ENCODE measurements around the gene ZNF771. TPM values are rescaled to one million over a fixed set of nuclear protein-coding genes. Genes with fewer than 3 reads are reported as not detected.
"Not testable (repeated sequence)": the region's sequence is repeated elsewhere in the genome, so short reads cannot be mapped to it uniquely, and the experiment has no call there.

Gene ZNF771
- polyA plus RNA-seq, 4 donors, result 2.5 to 5.3 (median 3.6) TPM

DNA sequence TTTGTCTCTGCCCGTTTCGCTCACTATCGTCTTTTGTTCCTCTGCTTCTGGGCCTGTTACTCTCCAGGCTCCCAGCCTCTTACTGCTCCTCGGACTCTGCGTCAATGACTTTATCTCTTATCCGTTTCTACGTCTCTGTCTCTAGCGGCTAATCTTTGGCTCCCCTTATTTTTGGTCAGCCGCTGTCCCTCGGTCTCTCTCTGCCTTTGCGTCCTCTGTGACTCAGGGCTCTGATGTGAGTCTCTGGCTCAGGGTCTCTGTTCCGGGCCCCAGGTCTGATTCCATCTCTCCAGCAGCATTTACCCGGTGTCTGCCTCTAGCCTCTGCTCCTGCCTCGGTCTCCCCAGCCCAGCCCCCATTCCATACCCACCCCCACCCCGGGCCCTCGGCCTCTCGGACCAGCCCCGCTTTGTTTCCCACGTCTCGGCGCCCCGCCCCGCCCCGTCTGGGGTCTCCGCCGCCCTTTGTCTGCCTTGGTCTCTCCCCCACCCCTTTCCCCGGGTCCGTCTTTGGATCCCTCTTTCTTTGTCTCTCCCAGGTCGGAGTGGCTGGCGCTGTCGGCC, 12.7 kb upstream of the ZNF771 start:
- no peaks in the 10 kb centered on the region for H3K9me3 ChIP-seq (ENCODE audit: control insufficient read depth in 2 of 2, insufficient read depth in 1 of 2, low read depth in 1 of 2, low read length in 1 of 2)
- H3K27ac ChIP-seq (ENCODE audit: low read depth in 1 of 3, low read length in 2 of 3), result peak overlapping the region; percentile 48 to 86 (median 81)
- WGBS, 3 donors, result 9 to 17% (median 10%) methylated on average over 30 to 31 of the region's 31 CpGs
- FAIRE-seq, result no peak
- H3K36me3 ChIP-seq (ENCODE audit: control insufficient read depth in 3 of 3, insufficient read depth in 2 of 3, low read depth in 1 of 3, low read length in 3 of 3), result peaks cover 0 to 22% (median 0%) of the 10 kb centered on the region in 3 donors
- no peaks in the 10 kb centered on the region for H3K27me3 ChIP-seq (ENCODE audit: control insufficient read depth in 3 of 3, insufficient read depth in 3 of 3, low read length in 3 of 3)
- peak in 1 of 2 donors; percentile 24 for DNase-seq
- H3K4me3 ChIP-seq (ENCODE audit: low read depth in 1 of 3, low read length in 3 of 3), result peak overlapping the region; percentile 73 to 81 (median 77)
- peaks cover 0 to 16% (median under 1%) of the 10 kb centered on the region in 3 donors for H3K4me1 ChIP-seq (ENCODE audit: control insufficient read depth in 3 of 3, insufficient read depth in 2 of 3, low read depth in 1 of 3, low read length in 2 of 3)

DNA sequence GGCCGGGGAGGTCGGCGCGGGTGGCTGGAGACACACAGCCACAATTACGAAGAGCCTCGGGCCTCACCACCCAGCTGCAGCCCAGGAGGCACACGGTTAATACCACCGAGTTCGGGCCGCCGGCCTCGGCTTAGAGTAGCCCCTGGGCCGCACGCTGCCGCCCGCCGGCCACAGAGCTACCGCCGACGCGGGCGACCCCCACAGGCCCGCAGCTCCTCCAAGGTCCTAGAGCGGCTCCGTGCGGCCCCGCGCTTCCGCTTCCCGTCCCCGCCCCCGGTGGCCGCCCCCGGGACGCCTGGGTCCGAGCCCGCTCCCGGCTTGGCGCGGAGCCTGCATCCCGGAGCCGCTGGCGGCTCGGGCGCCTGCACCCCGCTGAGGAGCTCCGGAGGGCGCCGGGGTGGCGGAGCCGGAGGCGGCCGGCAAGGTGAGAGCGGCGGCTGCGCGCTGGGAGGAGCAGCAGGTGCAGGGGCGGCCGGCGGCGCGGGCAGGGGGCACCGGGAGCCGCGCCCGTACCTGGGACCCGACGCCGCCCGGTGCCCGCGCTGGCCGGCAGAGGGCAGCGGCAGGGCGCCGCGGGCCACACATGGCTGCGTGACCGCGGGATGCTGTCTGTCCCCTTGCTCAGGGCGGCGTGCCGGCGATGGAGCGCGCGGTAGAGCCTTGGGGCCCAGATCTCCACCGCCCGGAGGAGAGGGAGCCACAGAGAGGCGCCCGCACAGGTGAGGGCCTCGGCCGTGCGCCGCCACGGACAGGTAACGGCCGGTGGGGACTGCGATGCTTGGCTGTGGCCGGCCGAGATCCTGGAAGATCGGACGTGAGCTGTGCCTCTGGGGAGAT, 12.0 kb upstream of the ZNF771 start, which contains the start of gene ZNF48:
ZNF48 (plus strand) TSS at position 266 of the 837 bp plus-strand sequence; CDS start at position 641, 375 bp downstream.
- Histone ChIP-seq H3K27ac (ENCODE audit: low read depth in 1 of 3, low read length in 2 of 3) (peak within 1 kb of the TSS; percentile 48 to 86 (median 81)), H3K36me3 (ENCODE audit: control insufficient read depth in 3 of 3, insufficient read depth in 2 of 3, low read depth in 1 of 3, low read length in 3 of 3) (peaks cover 0 to 22% (median 0%) of the 10 kb centered on the region in 3 donors), H3K4me3 (ENCODE audit: low read depth in 1 of 3, low read length in 3 of 3) (peak within 1 kb of the TSS; percentile 73 to 81 (median 77)), H3K9me3 (ENCODE audit: control insufficient read depth in 2 of 2, insufficient read depth in 1 of 2, low read depth in 1 of 2, low read length in 1 of 2) (no peaks in the 10 kb centered on the region), H3K4me1 (ENCODE audit: control insufficient read depth in 3 of 3, insufficient read depth in 2 of 3, low read depth in 1 of 3, low read length in 2 of 3) (peaks cover 0 to 22% (median 2%) of the 10 kb centered on the region in 3 donors), H3K27me3 (ENCODE audit: control insufficient read depth in 3 of 3, insufficient read depth in 3 of 3, low read length in 3 of 3) (no peaks in the 10 kb centered on the region)
- WGBS, 3 donors, result 0% methylated on average over 43 to 103 of the region's 103 CpGs
- FAIRE-seq (no peak), DNase-seq (peak; percentile 71 to 94)

DNA sequence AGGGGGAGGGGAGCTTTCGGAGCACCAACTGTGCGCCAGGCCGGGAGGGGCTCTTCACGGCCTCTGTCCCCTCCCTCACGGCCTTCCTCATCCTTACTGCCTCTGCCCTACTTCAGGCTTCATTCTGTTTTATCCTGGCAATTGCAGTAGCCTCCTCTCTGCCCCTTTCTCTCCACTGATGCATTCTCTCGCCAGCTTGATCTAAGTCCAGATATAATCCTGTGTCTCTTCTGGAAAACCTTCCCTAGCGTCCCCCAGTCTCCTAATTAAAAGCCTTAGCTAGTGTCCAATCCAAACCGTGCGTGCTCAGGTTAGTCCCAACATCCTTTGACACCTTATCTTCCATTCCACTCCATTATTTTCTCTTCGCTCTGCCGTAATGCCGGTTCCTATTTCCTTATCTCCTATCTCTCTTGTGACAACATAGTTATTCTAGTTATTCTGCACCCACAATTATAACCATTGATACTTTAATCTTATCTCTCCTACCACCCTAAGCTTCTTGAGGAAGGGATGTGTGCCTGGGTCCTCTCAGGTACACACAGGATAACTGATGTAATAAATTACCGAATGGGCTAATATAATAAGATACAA, 11.3 kb upstream of the ZNF771 start:
- peaks cover 0 to 22% (median 0%) of the 10 kb centered on the region in 3 donors for H3K36me3 ChIP-seq (ENCODE audit: control insufficient read depth in 3 of 3, insufficient read depth in 2 of 3, low read depth in 1 of 3, low read length in 3 of 3)
- H3K4me3 ChIP-seq (ENCODE audit: low read depth in 1 of 3, low read length in 3 of 3), result peak overlapping the region; percentile 73 to 81 (median 76)
- H3K27me3 ChIP-seq (ENCODE audit: control insufficient read depth in 3 of 3, insufficient read depth in 3 of 3, low read length in 3 of 3), result no peaks in the 10 kb centered on the region
- H3K27ac ChIP-seq (ENCODE audit: low read depth in 1 of 3, low read length in 2 of 3), result peak overlapping the region in 2 of 3 donors; percentile 73 to 76
- peaks cover 0 to 22% (median 2%) of the 10 kb centered on the region in 3 donors for H3K4me1 ChIP-seq (ENCODE audit: control insufficient read depth in 3 of 3, insufficient read depth in 2 of 3, low read depth in 1 of 3, low read length in 2 of 3)
- 7 to 15% (median 12%) methylated on average over 11 to 13 of the region's 13 CpGs for WGBS, 3 donors
- no peak for FAIRE-seq
- H3K9me3 ChIP-seq (ENCODE audit: control insufficient read depth in 2 of 2, insufficient read depth in 1 of 2, low read depth in 1 of 2, low read length in 1 of 2), result no peaks in the 10 kb centered on the region
- peak; percentile 42 to 54 for DNase-seq

DNA sequence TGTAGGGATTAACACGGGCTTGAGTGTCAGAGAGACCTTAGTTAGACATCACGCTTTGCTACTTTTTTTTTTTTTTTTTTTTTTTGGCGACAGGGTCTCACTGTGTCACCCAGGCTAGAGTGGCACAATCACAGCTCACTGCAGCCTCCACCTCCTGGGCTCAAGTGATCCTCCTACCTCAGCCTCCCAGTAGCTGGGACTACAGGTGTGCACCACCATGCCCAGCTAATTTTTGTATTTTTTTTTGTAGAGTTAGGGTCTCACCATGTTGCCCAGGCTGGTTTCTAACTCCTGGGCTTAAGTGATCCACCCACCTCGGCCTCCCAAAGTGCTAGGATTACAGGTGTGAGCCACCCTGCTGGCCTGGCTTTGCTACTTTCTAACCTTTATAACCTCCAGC, 10.8 kb upstream of the ZNF771 start:
- FAIRE-seq; H3K27me3 ChIP-seq (ENCODE audit: control insufficient read depth in 3 of 3, insufficient read depth in 3 of 3, low read length in 3 of 3); H3K4me3 ChIP-seq (ENCODE audit: low read depth in 1 of 3, low read length in 3 of 3); H3K27ac ChIP-seq (ENCODE audit: low read depth in 1 of 3, low read length in 2 of 3); H3K9me3 ChIP-seq (ENCODE audit: control insufficient read depth in 2 of 2, insufficient read depth in 1 of 2, low read depth in 1 of 2, low read length in 1 of 2): not testable (repeated sequence)
- Histone ChIP-seq H3K4me1 (ENCODE audit: control insufficient read depth in 3 of 3, insufficient read depth in 2 of 3, low read depth in 1 of 3, low read length in 2 of 3) (peaks cover 0 to 24% (median 2%) of the 10 kb centered on the region in 3 donors), H3K36me3 (ENCODE audit: control insufficient read depth in 3 of 3, insufficient read depth in 2 of 3, low read depth in 1 of 3, low read length in 3 of 3) (peaks cover 0 to 22% (median 0%) of the 10 kb centered on the region in 3 donors)
- WGBS, 3 donors, result 35 to 67% (median 40%) methylated on average over 3 to 4 of the region's 4 CpGs
- DNase-seq, result peak in 1 of 2 donors; percentile 5

DNA sequence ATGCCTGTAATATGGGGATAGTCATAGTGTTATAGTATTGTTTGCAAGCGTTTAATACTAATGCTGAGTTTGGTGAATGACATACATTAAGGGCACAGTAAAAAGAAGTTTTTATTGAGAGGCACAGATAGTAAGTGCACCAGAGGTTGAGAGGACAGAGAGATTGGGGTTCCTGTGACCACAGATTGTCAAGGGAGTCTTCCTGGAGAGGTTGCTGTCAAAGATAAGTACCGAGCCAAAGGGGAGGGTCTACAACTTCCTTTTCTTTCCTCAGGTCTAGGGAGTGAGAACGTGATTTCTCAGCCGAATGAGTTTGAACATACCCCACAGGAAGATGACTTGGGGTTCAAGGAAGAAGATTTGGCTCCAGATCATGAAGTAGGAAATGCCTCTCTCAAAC, 10.3 kb upstream of the ZNF771 start:
- H3K27me3 ChIP-seq (ENCODE audit: control insufficient read depth in 3 of 3, insufficient read depth in 3 of 3, low read length in 3 of 3), result no peaks in the 10 kb centered on the region
- 70 to 78% (median 72%) methylated on average over 4 of the region's 4 CpGs for WGBS, 3 donors
- no peaks in the 10 kb centered on the region for H3K9me3 ChIP-seq (ENCODE audit: control insufficient read depth in 2 of 2, insufficient read depth in 1 of 2, low read depth in 1 of 2, low read length in 1 of 2)
- H3K36me3 ChIP-seq (ENCODE audit: control insufficient read depth in 3 of 3, insufficient read depth in 2 of 3, low read depth in 1 of 3, low read length in 3 of 3), result peaks cover 0 to 22% (median 0%) of the 10 kb centered on the region in 3 donors
- no peak for FAIRE-seq
- H3K4me1 ChIP-seq (ENCODE audit: control insufficient read depth in 3 of 3, insufficient read depth in 2 of 3, low read depth in 1 of 3, low read length in 2 of 3), result peaks cover 0 to 28% (median 2%) of the 10 kb centered on the region in 3 donors
- DNase-seq, result peak in 1 of 2 donors; percentile 1
- no peak overlapping the region for H3K4me3 ChIP-seq (ENCODE audit: low read depth in 1 of 3, low read length in 3 of 3)
- no peak overlapping the region for H3K27ac ChIP-seq (ENCODE audit: low read depth in 1 of 3, low read length in 2 of 3)

DNA sequence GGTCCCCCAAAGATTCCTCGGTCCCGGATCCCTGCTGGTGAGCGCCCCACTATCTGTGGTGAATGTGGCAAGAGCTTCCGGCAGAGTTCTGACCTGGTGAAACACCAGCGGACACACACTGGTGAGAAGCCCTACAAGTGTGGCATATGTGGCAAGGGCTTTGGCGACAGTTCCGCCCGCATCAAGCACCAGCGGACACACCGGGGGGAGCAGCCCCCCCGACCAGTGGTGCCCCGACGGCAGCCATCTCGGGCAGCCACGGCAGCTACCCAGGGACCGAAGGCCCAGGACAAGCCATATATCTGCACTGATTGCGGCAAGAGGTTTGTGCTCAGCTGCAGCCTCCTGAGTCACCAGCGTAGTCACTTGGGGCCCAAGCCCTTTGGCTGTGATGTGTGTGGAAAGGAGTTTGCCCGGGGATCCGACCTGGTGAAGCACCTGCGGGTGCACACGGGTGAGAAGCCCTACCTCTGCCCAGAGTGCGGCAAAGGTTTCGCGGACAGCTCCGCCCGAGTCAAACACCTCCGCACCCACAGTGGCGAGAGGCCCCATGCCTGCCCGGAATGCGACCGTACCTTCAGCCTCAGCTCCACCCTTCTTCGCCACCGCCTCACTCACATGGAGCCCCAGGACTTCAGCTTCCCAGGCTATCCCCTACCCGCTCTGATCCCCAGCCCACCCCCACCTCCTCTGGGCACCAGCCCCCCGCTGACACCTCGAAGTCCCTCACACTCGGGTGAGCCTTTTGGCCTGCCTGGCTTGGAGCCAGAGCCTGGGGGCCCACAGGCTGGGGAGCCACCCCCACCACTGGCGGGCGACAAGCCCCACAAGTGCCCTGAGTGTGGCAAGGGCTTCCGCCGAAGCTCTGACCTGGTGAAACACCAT, 9.4 kb upstream of the ZNF771 start:
- Histone ChIP-seq H3K4me3 (ENCODE audit: low read depth in 1 of 3, low read length in 3 of 3) (no peak overlapping the region), H3K9me3 (ENCODE audit: control insufficient read depth in 2 of 2, insufficient read depth in 1 of 2, low read depth in 1 of 2, low read length in 1 of 2) (no peaks in the 10 kb centered on the region), H3K36me3 (ENCODE audit: control insufficient read depth in 3 of 3, insufficient read depth in 2 of 3, low read depth in 1 of 3, low read length in 3 of 3) (peaks cover 0 to 22% (median 0%) of the 10 kb centered on the region in 3 donors), H3K27me3 (ENCODE audit: control insufficient read depth in 3 of 3, insufficient read depth in 3 of 3, low read length in 3 of 3) (no peaks in the 10 kb centered on the region), H3K4me1 (ENCODE audit: control insufficient read depth in 3 of 3, insufficient read depth in 2 of 3, low read depth in 1 of 3, low read length in 2 of 3) (peaks cover 0 to 30% (median 2%) of the 10 kb centered on the region in 3 donors), H3K27ac (ENCODE audit: low read depth in 1 of 3, low read length in 2 of 3) (no peak overlapping the region)
- peak in 1 of 2 donors; percentile 2 for DNase-seq
- FAIRE-seq, result no peak
- 87 to 93% (median 89%) methylated on average over 35 to 42 of the region's 42 CpGs for WGBS, 3 donors

DNA sequence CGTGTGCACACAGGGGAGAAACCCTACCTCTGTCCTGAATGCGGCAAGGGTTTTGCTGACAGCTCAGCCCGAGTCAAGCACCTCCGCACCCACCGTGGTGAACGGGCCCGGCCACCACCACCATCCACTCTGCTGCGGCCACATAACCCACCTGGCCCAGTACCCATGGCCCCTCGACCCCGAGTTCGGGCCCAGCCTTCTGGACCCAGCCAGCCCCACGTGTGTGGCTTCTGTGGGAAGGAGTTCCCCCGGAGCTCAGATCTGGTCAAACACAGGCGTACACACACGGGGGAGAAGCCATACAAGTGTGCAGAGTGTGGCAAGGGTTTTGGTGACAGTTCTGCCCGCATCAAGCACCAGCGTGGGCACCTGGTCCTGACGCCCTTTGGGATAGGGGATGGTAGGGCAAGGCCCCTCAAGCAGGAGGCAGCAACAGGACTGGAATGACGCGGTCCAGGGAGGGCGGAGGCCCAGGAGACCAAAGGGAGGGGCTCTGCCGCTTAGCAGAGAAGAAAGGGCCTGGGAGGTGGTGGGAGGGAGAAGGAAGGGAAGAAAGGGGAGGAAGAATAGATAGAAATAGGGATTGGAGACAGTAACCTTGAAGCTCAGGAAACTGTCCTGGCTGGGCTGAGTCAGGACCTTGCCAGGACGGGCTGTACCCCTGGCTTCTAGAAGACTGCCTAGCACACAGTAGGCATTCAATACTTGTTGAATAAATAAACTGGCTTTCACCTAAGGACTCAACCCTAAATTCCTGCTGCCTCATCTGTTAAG, 8.6 kb upstream of the ZNF771 start:
- DNase-seq (peak in 1 of 2 donors; percentile 1), FAIRE-seq (no peak)
- no peaks in the 10 kb centered on the region for H3K27me3 ChIP-seq (ENCODE audit: control insufficient read depth in 3 of 3, insufficient read depth in 3 of 3, low read length in 3 of 3)
- WGBS, 3 donors, result 83 to 88% (median 85%) methylated on average over 23 of the region's 23 CpGs
- H3K4me1 ChIP-seq (ENCODE audit: control insufficient read depth in 3 of 3, insufficient read depth in 2 of 3, low read depth in 1 of 3, low read length in 2 of 3), result peaks cover 0 to 30% (median 2%) of the 10 kb centered on the region in 3 donors
- no peak overlapping the region for H3K4me3 ChIP-seq (ENCODE audit: low read depth in 1 of 3, low read length in 3 of 3)
- H3K36me3 ChIP-seq (ENCODE audit: control insufficient read depth in 3 of 3, insufficient read depth in 2 of 3, low read depth in 1 of 3, low read length in 3 of 3), result peaks cover 0 to 22% (median 0%) of the 10 kb centered on the region in 3 donors
- H3K27ac ChIP-seq (ENCODE audit: low read depth in 1 of 3, low read length in 2 of 3), result peak overlapping the region in 2 of 3 donors; percentile 71 to 74
- H3K9me3 ChIP-seq (ENCODE audit: control insufficient read depth in 2 of 2, insufficient read depth in 1 of 2, low read depth in 1 of 2, low read length in 1 of 2), result no peaks in the 10 kb centered on the region

All from small intestine (tissue), 7 donors.